ENCODE measurements around the gene ITFG1.
"Not testable (repeated sequence)": the region's sequence is repeated elsewhere in the genome, so short reads cannot be mapped to it uniquely, and the experiment has no call there.

The ITFG1 gene

GRCh38 chr16:47324309-47324708 lies 136.6 kb downstream of the ITFG1 start:
- not testable (repeated sequence) for DNase-seq (ENCODE audit: low read depth, low spot score)

DNA sequence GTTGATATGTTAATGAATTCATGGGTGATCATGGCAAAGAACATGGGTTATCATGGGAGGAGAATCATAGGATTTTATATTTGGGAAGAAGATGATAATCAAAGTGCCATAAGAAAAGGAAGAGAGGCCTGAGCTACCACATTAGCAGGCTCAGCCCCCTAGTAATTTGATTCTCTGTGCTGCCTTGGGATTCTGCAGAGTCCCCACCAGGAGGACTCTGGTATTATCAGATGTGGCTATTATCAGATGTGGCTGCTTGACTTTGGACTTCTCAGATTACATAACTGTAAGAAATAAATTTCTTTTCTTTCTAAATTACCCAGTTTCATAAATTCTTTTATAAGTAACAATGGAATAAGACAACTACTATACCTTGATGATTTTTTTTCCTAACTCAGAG lies 137.6 kb downstream of the ITFG1 start:
- DNase-seq (ENCODE audit: low read depth, low spot score) = no peak

DNA sequence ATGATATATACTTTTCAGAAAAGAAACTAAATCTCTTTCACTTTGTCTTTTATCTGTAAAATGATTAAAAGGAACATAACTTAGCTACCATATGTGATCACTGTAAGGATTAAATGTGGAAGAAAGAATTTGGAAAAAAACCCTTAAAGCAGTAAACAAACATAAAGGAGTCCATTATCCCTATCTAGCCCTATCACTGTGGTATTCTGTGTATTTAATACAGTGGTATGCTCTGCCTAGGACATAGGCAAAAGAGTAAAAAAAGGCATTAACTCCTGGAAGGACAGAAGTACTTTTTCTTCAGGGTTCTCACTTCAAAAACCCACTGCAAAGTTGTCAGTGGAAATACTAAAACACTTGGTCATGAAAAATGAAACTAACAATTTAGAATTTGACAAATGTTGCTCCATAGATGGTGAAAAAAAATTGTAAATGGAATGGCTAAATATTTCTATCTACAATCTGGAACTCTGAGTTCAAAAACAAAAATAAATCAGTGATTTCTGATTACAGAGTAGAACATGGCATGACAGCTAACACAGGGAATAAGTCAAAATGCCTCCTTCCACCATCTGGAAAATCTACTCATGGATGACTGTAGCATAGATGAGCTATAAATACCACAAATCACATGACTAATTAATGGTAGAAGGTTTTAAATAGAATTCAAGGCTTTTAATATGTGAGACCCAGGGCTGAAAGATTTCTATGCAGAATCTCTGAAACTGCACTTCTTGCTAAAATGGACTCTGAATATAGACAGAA lies 140.1 kb downstream of the ITFG1 start:
- no peak for DNase-seq (ENCODE audit: low read depth, low spot score)

GRCh38 chr16:47317465-47318240 lies 143.2 kb downstream of the ITFG1 start:
- DNase-seq (ENCODE audit: low read depth, low spot score) = no peak

DNA sequence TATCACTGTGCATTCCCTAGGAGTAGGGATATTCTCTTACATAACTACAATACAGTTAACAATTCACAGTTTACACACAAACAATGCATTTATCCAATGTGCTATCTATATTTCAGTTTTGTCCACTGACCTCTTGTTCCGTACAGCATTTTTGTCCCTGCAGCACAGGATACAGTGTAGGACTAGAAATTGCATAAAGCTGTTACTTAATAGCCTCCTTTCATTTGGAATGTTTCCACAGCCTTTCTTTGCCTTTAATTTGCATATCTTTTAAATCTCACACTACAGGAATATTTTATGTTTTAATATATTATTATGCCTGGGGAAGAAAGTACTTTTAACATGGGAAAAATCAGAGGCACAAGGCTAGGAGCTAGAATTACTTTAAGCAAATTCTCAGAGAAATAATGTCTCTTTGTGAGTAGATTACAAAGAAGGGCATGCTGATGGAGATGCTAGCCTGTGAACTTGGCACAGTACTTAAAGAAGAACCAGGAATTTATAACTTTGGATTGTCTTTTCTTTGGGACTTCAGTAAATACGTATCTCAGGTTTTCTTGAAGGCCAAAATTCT lies 144.3 kb downstream of the ITFG1 start:
- DNase-seq (ENCODE audit: low read depth, low spot score) = no peak

- DNase-seq (ENCODE audit: low read depth, low spot score) = no peak
Observed at GRCh38 chr16:47311738-47312505, 148.9 kb downstream of the ITFG1 start.

DNA sequence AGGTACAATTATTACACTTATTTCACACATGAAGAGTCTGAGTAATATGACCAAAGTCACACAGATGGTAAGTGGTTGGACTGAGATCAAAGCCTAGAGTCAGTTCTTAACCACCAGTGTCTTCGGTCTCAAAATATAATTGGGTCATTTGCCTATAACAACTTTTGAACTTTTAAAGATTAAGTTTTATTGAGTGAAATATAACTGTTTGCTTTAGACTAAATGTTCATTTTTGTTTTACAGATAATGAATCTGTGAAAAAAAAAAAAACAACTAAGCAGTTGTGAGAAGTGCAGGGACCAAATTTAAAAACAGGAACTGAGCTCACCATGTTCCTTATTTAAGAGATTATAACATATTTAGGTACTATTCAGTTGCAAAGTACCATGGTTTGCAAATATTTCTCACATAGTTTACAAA lies 150.1 kb downstream of the ITFG1 start:
- no peak for DNase-seq (ENCODE audit: low read depth, low spot score)

DNA sequence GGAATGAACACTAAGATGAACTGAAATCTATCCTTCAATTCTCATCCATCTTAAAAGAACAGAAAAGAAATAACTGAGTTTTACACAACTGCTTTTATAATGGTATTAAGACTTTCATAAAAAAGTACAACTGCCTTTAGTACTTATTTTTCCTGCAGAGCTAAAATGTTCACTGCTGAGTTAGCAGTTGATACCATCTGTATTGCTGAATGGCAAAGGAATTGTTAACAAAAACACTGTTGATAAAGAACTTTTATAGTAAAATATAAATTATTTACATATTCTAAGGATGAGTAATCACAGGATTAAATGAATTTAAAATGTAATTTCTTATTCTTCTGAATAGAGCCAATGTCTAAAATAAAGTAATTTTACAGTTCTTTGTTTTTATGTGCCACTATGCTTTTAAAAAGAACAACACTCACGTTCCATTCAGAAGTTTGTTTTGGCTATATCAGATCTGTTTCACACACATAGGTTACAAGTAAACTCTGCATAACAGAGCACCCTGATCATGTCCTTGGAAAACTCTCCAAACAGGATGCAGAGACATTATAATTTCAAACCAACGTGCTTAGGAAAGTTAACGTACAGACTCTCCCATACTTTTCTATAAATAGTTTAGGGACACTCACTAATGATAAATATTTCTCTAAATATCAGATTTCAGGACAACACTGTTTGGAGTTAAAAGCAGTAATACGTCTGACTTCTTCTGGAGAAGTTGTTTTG lies 151.1 kb downstream of the ITFG1 start:
- DNase-seq (ENCODE audit: low read depth, low spot score) = no peak

DNA sequence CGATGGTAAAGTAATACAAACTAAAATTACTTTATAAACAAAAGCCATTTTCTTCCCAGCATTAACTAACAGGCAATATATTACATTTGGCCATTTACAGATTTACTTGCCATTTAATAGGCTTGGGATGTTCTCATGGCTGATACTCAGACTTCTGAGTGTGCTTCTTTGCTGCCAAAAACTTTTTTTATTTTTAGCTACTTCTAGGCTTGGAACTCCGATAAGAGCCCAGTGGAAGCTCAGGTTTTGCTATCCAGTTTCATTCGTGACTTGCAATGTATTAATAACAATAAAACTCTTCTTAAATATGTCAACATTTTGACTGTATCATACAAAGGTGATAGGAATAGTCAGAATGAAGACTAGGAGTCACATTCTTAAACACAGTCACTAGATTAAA lies 152.3 kb downstream of the ITFG1 start:
- DNase-seq (ENCODE audit: low read depth, low spot score) = no peak

DNA sequence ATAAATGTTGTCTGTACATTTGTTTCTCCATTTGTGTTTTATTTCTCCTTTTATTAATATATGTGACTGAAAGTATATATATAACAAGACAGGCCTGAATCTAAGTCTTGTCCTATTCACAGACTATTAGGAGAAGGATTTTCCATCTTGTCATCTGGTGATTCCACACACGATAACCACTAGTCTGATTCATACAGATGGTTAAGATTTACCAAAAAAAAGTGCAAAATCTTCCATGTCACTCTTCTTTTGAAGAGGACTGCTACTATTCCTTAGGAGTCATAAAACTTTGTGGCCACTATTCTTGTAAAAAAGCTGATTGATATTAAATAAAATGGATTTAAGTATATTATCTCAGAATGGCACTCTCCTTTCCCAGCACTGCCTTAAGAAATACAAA lies 156.3 kb downstream of the ITFG1 start:
- DNase-seq (ENCODE audit: low read depth, low spot score) = no peak

DNA sequence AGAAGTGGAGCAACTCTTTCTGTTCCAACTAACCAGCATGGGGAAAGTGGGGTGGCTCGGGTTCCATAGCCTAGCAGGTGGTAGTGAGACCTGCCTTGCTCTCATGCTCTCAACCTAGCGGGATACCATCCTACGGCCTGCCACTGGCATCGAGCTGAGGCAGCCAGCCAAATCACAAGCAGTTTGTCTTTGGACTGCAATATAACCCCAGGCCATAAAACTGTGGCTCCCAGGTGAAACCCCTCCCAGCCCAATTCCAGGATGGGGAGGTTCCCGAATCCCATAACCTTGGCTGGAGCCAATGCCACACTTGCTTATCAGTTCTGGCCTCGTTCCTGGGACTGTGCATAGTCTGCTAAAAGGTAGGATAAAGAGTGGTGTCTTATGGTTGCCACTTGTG lies 161.3 kb downstream of the ITFG1 start:
- DNase-seq (ENCODE audit: low read depth, low spot score) = no peak

GRCh38 chr16:47284999-47285398 lies 175.9 kb downstream of the ITFG1 start:
- DNase-seq (ENCODE audit: low read depth, low spot score) = no peak

- DNase-seq (ENCODE audit: low read depth, low spot score) = no peak
Observed at GRCh38 chr16:47278306-47278970, 182.4 kb downstream of the ITFG1 start.

DNA sequence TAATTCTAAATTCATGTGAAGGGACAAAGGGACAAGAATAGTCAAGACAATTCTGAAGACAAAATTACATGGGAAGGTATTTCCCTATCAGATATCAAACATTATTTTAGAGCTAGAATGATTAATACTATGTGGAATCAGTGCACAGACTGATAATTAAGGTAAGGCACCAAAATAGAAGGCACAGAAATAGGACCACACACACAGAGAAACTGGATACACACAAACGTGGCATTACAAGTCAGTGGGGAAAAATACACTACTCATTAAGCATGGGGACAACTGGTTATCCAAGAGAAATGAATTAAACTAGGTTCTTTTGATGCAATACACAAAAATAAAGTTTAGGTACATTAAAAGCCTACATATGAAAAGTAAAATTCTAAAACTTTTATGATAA lies 184.3 kb downstream of the ITFG1 start:
- no peak for DNase-seq (ENCODE audit: low read depth, low spot score)

DNA sequence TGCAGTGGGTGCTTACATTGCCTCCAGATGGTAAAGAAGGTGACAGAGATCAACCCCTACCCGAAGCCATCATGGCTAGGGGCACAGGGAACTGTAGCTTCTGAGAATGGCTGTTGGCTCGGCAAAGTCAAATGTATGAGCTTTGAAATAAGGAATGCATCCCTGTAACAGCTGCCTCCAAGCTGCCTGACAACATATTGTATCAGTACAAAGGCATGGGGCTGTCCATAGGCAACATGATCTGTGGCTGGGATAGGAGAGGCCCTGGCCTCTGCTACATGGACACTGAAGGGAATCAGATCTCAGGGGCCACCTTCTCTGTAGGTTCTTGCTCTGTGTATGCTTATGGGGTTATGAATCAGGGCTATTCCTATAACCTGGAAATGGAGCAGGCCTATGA lies 197.9 kb downstream of the ITFG1 start:
- DNase-seq (ENCODE audit: low read depth, low spot score) = no peak

DNA sequence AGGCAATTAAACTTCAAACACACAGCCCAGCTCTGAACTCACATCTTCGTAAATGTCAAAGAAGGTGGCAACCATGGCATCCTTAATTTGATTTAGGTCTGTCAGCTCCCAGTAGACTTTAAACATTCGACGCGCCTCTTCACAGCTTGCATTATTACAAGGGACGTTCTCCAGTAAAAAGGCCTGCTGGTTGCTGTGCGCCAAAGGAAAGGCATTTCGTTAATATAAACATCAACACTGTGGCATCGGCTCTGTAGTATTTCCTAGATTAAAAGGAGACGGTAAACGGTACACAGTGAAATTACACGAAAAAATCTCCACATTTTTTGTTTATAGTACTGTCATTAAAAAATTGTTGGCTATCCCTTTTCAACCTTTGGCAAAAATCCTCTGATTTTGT lies 200.4 kb downstream of the ITFG1 start:
- no peak for DNase-seq (ENCODE audit: low read depth, low spot score)

DNA sequence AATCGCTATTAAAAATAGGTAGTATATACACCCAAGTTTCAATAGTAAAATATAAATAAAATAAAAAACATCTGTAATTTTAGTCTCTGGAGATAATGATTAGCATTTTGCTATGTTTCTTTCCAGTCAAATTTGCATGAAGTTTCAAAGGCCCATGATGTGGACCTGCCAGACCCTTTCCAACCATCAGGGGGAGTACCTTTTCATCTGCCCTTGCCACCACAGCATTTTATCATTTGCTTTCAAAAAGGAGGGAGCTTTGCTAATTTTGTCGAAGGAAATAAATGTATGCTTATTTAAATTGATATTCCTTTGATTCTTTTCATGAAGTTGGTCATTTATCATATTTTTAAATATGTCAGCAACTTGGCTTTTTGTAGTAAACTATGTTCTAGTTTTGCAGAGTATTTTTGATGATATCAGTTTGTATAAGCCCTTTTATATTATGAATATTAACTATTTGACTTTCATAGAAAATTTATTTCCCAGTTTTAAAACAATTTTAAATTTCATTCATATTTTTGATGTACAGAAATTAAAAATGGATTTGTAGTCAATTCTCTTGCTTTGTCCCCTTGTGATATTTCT lies 201.9 kb downstream of the ITFG1 start:
- no peak for DNase-seq (ENCODE audit: low read depth, low spot score)

DNA sequence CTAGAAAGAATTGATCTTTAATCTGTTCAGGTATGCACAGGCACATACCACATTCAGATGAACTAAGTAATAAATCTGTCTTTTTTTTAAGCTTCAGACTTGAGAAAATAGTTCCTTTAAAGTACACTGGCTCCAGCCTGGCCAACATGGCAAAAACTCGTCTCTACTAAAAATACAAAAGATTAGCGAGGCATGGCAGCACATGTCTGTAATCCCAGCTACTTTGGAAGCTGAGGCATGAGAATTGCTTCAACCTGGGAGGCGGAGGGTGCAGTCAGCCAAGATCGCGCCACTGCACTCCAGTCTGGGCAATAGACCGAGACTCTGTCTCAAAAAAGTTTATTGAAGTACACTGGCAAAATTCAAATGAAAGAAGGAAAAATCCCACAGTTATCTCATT lies 206.1 kb downstream of the ITFG1 start:
- no peak for DNase-seq (ENCODE audit: low read depth, low spot score)

GRCh38 chr16:47250983-47251382 lies 209.9 kb downstream of the ITFG1 start:
- no peak for DNase-seq (ENCODE audit: low read depth, low spot score)

- no peak for DNase-seq (ENCODE audit: low read depth, low spot score)
Observed at GRCh38 chr16:47247690-47248089, 213.2 kb downstream of the ITFG1 start.
